ENCODE measurements around the gene PARP2. TPM values are rescaled to one million over a fixed set of nuclear protein-coding genes. Genes with fewer than 3 reads are reported as not detected.

PARP2 gene
- total RNA-seq, 4 donors from 2014 or later, result 8.2 to 18.1 (median 9.9) TPM

GRCh38 chr14:20341646-20342045, 1.8 kb upstream of the PARP2 start:
- no peak for TF ChIP-seq CTCF (IDR thresholded peaks at IDR 0.05)
- TF ChIP-seq POLR2AphosphoS5 (IDR thresholded peaks at IDR 0.05), result no peak
- no peak for TF ChIP-seq EP300 (IDR thresholded peaks at IDR 0.05)
- no peak for TF ChIP-seq POLR2A (IDR thresholded peaks at IDR 0.05)
- 58 to 65% methylated on average over 2 of the region's 2 CpGs for WGBS, 2 donors (ENCODE audit: low coverage in 1 of 2)
- H3K27ac ChIP-seq, result peak overlapping the region in 3 of 4 donors; percentile 89 to 97 (median 96)
- ATAC-seq, result no peak
- H3K9me3 ChIP-seq, result no peaks in the 10 kb centered on the region
- H3K27me3 ChIP-seq, result no peaks in the 10 kb centered on the region
- peak overlapping the region in 1 of 2 donors; percentile 62 for H3K4me3 ChIP-seq
- H3K36me3 ChIP-seq, result peaks cover 0 to 19% of the 10 kb centered on the region in 2 donors
- H3K4me1 ChIP-seq, result peaks cover 0 to 11% (median 5%) of the 10 kb centered on the region in 3 donors

GRCh38 chr14:20343862-20344220, 406 bp downstream of the PARP2 start:
- WGBS, 2 donors (ENCODE audit: low coverage in 1 of 2), result 0 to 7% methylated on average over 3 of the region's 3 CpGs
- no peaks in the 10 kb centered on the region for H3K9me3 ChIP-seq
- TF ChIP-seq POLR2A (IDR thresholded peaks at IDR 0.05) (no peak), CTCF (IDR thresholded peaks at IDR 0.05) (peak in 1 of 4 experiments; percentile 5)
- no peak for ATAC-seq
- H3K27me3 ChIP-seq, result no peaks in the 10 kb centered on the region
- H3K4me3 ChIP-seq, result peak overlapping the region; percentile 62 to 69
- peaks cover 0 to 11% (median 5%) of the 10 kb centered on the region in 3 donors for H3K4me1 ChIP-seq
- H3K36me3 ChIP-seq, result peaks cover 0 to 38% of the 10 kb centered on the region in 2 donors
- H3K27ac ChIP-seq, result peak overlapping the region; percentile 75 to 98 (median 92)

GRCh38 chr14:20345366-20345765, 1.9 kb downstream of the PARP2 start:
- Histone ChIP-seq H3K36me3 (peaks cover 0 to 53% of the 10 kb centered on the region in 2 donors), H3K27ac (no peak overlapping the region), H3K4me1 (peaks cover 0 to 11% (median 5%) of the 10 kb centered on the region in 3 donors), H3K9me3 (no peaks in the 10 kb centered on the region), H3K27me3 (no peaks in the 10 kb centered on the region), H3K4me3 (no peak overlapping the region)
- WGBS, 2 donors (ENCODE audit: low coverage in 1 of 2), result 100% methylated on average over 1 of the region's 1 CpG; no CpG with 5 or more reads in 1 of the 2 donors
- no peak for ATAC-seq
- TF ChIP-seq POLR2A (IDR thresholded peaks at IDR 0.05), result no peak
- TF ChIP-seq POLR2AphosphoS5 (IDR thresholded peaks at IDR 0.05), result no peak
- no peak for TF ChIP-seq CTCF (IDR thresholded peaks at IDR 0.05)
- no peak for TF ChIP-seq EP300 (IDR thresholded peaks at IDR 0.05)

GRCh38 chr14:20346713-20347112, 3.3 kb downstream of the PARP2 start:
- Histone ChIP-seq H3K27me3 (no peaks in the 10 kb centered on the region), H3K4me1 (peaks cover 0 to 11% (median 5%) of the 10 kb centered on the region in 3 donors), H3K4me3 (no peak overlapping the region), H3K36me3 (peaks cover 0 to 66% of the 10 kb centered on the region in 2 donors), H3K27ac (no peak overlapping the region), H3K9me3 (no peaks in the 10 kb centered on the region)
- WGBS, 2 donors (ENCODE audit: low coverage in 1 of 2), result 77% methylated on average over 1 of the region's 1 CpG; no CpG with 5 or more reads in 1 of the 2 donors
- TF ChIP-seq CTCF (IDR thresholded peaks at IDR 0.05) (no peak), POLR2AphosphoS5 (IDR thresholded peaks at IDR 0.05) (no peak), POLR2A (IDR thresholded peaks at IDR 0.05) (no peak), EP300 (IDR thresholded peaks at IDR 0.05) (no peak)
- no peak for ATAC-seq

- no peaks in the 10 kb centered on the region for H3K27me3 ChIP-seq
- 96% methylated on average over 3 of the region's 3 CpGs; no CpG with 5 or more reads in 1 of the 2 donors for WGBS, 2 donors (ENCODE audit: low coverage in 1 of 2)
- H3K9me3 ChIP-seq, result no peaks in the 10 kb centered on the region
- ATAC-seq, result no peak
- H3K36me3 ChIP-seq, result peaks cover 0 to 77% of the 10 kb centered on the region in 2 donors
- no peak overlapping the region for H3K27ac ChIP-seq
- H3K4me3 ChIP-seq, result no peak overlapping the region
- no peak for TF ChIP-seq POLR2A (IDR thresholded peaks at IDR 0.05)
- TF ChIP-seq EP300 (IDR thresholded peaks at IDR 0.05), result no peak
- no peak for TF ChIP-seq CTCF (IDR thresholded peaks at IDR 0.05)
- no peak for TF ChIP-seq POLR2AphosphoS5 (IDR thresholded peaks at IDR 0.05)
- peaks cover 0 to 11% (median 5%) of the 10 kb centered on the region in 3 donors for H3K4me1 ChIP-seq
These were observed 4.3 kb downstream of the PARP2 start for GRCh38 chr14:20347747-20348146.
